ENCODE results near the gene CAMK4. TPM values are rescaled to one million over a fixed set of nuclear protein-coding genes. Genes with fewer than 3 reads are reported as not detected.

The CAMK4 gene
- total RNA-seq, 1 experiment from 2014 or later = 10.6 TPM

- TF ChIP-seq ESRRA (CRISPR knock-in tag; IDR thresholded peaks at IDR 0.05; ENCODE audit: borderline replicate concordance) = peak; percentile 59
- TF ChIP-seq, protein P1, sequence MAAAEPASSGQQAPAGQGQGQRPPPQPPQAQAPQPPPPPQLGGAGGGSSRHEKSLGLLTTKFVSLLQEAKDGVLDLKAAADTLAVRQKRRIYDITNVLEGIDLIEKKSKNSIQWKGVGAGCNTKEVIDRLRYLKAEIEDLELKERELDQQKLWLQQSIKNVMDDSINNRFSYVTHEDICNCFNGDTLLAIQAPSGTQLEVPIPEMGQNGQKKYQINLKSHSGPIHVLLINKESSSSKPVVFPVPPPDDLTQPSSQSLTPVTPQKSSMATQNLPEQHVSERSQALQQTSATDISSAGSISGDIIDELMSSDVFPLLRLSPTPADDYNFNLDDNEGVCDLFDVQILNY (CRISPR knock-in tag; IDR thresholded peaks at IDR 0.05) = peak; percentile 66
- no peak for TF ChIP-seq NR1H2 (CRISPR knock-in tag; IDR thresholded peaks at IDR 0.05)
- TF ChIP-seq ETV6 (CRISPR knock-in tag; IDR thresholded peaks at IDR 0.05) = no peak; the same call in 1 of the 2 replicates
- 0 out of 2 replicates have a peak, but pooled peaks have one; percentile 30 for TF ChIP-seq ZNF232 (CRISPR knock-in tag; IDR thresholded peaks at IDR 0.05)
- peak; percentile 56 for TF ChIP-seq HMGXB4 (CRISPR knock-in tag; IDR thresholded peaks at IDR 0.05)
- 0 out of 2 replicates have a peak, but pooled peaks have one; percentile 61 for TF ChIP-seq ZNF219 (CRISPR knock-in tag; IDR thresholded peaks at IDR 0.05; ENCODE audit: borderline replicate concordance)
- no peak for TF ChIP-seq ATF2 (CRISPR knock-in tag; IDR thresholded peaks at IDR 0.05; ENCODE audit: borderline replicate concordance, low read depth)
- TF ChIP-seq FOXP1 (CRISPR knock-in tag; IDR thresholded peaks at IDR 0.05; ENCODE audit: borderline replicate concordance) = no peak
- TF ChIP-seq SMAD3 (CRISPR knock-in tag; IDR thresholded peaks at IDR 0.05; ENCODE audit: borderline replicate concordance) = 0 out of 2 replicates have a peak, but pooled peaks have one; percentile 27
- no peak for TF ChIP-seq HMGA2 (CRISPR knock-in tag; IDR thresholded peaks at IDR 0.05)
- peak; percentile 33; the same call in 1 of the 2 replicates for TF ChIP-seq PRRX2 (CRISPR knock-in tag; IDR thresholded peaks at IDR 0.05)
- 0 out of 2 replicates have a peak, but pooled peaks have one; percentile 59 for TF ChIP-seq CREM (CRISPR knock-in tag; IDR thresholded peaks at IDR 0.05)
- peak; percentile 80; the same call in 1 of the 2 replicates for TF ChIP-seq ZNF263 (CRISPR knock-in tag; IDR thresholded peaks at IDR 0.05; ENCODE audit: low read depth)
- TF ChIP-seq, protein P2, sequence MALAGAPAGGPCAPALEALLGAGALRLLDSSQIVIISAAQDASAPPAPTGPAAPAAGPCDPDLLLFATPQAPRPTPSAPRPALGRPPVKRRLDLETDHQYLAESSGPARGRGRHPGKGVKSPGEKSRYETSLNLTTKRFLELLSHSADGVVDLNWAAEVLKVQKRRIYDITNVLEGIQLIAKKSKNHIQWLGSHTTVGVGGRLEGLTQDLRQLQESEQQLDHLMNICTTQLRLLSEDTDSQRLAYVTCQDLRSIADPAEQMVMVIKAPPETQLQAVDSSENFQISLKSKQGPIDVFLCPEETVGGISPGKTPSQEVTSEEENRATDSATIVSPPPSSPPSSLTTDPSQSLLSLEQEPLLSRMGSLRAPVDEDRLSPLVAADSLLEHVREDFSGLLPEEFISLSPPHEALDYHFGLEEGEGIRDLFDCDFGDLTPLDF (CRISPR knock-in tag; IDR thresholded peaks at IDR 0.05) = peak; percentile 58; the same call in 1 of the 2 replicates
- no peak for TF ChIP-seq SOX15 (CRISPR knock-in tag; IDR thresholded peaks at IDR 0.05)
Measured at GRCh38 chr5:111223787-111224560, at the start of gene CAMK4 (continued).

GRCh38 chr5:111183064-111183463 is 41.1 kb upstream of the CAMK4 start:
- Mint-ChIP-seq H3K4me3 (no peak overlapping the region), H3K4me1 (no peaks in the 10 kb centered on the region), H3K27ac (no peak overlapping the region), H3K9me3 (0 out of 2 replicates have a peak, but pooled peaks cover 4% of the 10 kb centered on the region), H3K36me3 (no peaks in the 10 kb centered on the region), H3K27me3 (ENCODE audit: low read depth) (no peaks in the 10 kb centered on the region)
- ChIA-PET POLR2A (no interaction called here), CTCF (no interaction called here)
- DNase-seq (ENCODE audit: low spot score) (no peak), ATAC-seq (no peak)
- TF ChIP-seq, protein P3, sequence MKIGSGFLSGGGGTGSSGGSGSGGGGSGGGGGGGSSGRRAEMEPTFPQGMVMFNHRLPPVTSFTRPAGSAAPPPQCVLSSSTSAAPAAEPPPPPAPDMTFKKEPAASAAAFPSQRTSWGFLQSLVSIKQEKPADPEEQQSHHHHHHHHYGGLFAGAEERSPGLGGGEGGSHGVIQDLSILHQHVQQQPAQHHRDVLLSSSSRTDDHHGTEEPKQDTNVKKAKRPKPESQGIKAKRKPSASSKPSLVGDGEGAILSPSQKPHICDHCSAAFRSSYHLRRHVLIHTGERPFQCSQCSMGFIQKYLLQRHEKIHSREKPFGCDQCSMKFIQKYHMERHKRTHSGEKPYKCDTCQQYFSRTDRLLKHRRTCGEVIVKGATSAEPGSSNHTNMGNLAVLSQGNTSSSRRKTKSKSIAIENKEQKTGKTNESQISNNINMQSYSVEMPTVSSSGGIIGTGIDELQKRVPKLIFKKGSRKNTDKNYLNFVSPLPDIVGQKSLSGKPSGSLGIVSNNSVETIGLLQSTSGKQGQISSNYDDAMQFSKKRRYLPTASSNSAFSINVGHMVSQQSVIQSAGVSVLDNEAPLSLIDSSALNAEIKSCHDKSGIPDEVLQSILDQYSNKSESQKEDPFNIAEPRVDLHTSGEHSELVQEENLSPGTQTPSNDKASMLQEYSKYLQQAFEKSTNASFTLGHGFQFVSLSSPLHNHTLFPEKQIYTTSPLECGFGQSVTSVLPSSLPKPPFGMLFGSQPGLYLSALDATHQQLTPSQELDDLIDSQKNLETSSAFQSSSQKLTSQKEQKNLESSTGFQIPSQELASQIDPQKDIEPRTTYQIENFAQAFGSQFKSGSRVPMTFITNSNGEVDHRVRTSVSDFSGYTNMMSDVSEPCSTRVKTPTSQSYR (CRISPR knock-in tag; IDR thresholded peaks at IDR 0.05) = no peak
- TF ChIP-seq ETV6 (CRISPR knock-in tag; IDR thresholded peaks at IDR 0.05) (no peak), SOX15 (CRISPR knock-in tag; IDR thresholded peaks at IDR 0.05) (no peak), ZNF396 (CRISPR knock-in tag; IDR thresholded peaks at IDR 0.05; ENCODE audit: borderline replicate concordance) (no peak)
- TF ChIP-seq, protein P4, sequence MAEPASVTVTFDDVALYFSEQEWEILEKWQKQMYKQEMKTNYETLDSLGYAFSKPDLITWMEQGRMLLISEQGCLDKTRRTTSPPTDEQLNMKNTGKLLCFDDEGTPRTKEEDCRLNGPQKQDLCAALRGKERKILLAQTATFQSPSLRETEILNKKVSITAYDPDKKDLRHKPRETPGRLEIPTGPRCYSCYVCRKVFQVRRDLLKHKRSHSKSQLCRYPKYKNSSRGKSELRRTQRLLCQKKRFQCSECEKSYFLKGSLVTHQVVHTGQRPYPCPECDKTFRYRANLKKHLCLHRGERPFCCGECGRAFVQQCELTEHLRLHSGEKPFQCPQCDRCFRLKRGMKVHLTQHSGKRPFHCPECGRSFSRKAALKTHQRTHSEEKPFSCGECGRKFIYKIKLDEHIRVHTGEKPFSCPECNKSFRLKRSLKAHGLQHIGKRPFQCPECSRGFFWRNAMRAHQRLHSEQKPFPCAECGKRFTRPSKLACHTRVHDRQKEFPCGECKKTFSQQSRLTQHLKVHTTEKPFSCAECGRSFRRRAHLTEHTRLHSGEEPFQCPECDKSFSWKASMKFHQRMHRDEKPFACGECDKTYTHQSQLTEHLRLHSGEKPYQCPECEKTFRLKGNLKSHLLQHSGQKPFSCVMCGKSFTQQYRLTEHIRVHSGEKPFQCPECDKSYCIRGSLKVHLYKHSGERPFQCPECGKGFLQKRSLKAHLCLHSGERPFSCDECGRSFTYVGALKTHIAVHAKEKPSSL (CRISPR knock-in tag; conservative IDR thresholded peaks at IDR 0.05) = no peak
- TF ChIP-seq, protein P5, sequence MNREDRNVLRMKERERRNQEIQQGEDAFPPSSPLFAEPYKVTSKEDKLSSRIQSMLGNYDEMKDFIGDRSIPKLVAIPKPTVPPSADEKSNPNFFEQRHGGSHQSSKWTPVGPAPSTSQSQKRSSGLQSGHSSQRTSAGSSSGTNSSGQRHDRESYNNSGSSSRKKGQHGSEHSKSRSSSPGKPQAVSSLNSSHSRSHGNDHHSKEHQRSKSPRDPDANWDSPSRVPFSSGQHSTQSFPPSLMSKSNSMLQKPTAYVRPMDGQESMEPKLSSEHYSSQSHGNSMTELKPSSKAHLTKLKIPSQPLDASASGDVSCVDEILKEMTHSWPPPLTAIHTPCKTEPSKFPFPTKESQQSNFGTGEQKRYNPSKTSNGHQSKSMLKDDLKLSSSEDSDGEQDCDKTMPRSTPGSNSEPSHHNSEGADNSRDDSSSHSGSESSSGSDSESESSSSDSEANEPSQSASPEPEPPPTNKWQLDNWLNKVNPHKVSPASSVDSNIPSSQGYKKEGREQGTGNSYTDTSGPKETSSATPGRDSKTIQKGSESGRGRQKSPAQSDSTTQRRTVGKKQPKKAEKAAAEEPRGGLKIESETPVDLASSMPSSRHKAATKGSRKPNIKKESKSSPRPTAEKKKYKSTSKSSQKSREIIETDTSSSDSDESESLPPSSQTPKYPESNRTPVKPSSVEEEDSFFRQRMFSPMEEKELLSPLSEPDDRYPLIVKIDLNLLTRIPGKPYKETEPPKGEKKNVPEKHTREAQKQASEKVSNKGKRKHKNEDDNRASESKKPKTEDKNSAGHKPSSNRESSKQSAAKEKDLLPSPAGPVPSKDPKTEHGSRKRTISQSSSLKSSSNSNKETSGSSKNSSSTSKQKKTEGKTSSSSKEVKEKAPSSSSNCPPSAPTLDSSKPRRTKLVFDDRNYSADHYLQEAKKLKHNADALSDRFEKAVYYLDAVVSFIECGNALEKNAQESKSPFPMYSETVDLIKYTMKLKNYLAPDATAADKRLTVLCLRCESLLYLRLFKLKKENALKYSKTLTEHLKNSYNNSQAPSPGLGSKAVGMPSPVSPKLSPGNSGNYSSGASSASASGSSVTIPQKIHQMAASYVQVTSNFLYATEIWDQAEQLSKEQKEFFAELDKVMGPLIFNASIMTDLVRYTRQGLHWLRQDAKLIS (CRISPR knock-in tag; IDR thresholded peaks at IDR 0.05; ENCODE audit: borderline replicate concordance) = no peak
